GM12878 (cell line): Measurements from ENCODE around the gene KPNA4. TPM values are rescaled to one million over a fixed set of nuclear protein-coding genes. Genes with fewer than 3 reads are reported as not detected.

Experiments used
- ATAC-seq: fragments of 200-7000 bp; cut with Tn5 transposase; 3 replicates; pipeline ENCODE4 v1.9.1; 2020; ENCODE audit warnings: mild to moderate bottlenecking, moderate library complexity
- BruUV-seq: library from RNA; stranded (reverse); fragments of 400-500 nt; replicated peaks from 2 replicates; lab custom pipeline; 2021; lab: Mats Ljungman, UMichigan
- CTCF ChIA-PET: fragments of 300-600 bp; sonication (Branson Sonifier 250); formaldehyde crosslinking; extraction: SDS; loops from one replicate; lab custom pipeline; 2021; ENCODE audit warnings: inconsistent platforms; lab: Yijun Ruan, JAX
- POLR2A ChIA-PET: fragments of 350-600 bp; formaldehyde crosslinking; extraction: SDS; loops from one replicate; lab custom pipeline; 2021; ENCODE audit warnings: inconsistent platforms; lab: Charles Lee
- RAD21 ChIA-PET: fragments of 300-600 bp; sonication (Branson Sonifier 250); formaldehyde crosslinking; loops from one replicate; lab custom pipeline; 2023; ENCODE audit warnings: antibody characterized with exemption; ENCODE audit not compliant: unreplicated experiment; lab: Charles Lee
- SMC1A ChIA-PET: fragments of 300-600 bp; sonication (Branson Sonifier 250); formaldehyde crosslinking; loops from one replicate; lab custom pipeline; 2023; ENCODE audit not compliant: unreplicated experiment, uncharacterized antibody; lab: Charles Lee
- DNase-seq: peaks from one replicate; pipeline ENCODE4 v3.0.0-alpha.2; 2011; ENCODE audit warnings: low read depth, low spot score
- FAIRE-seq: peaks from 3 replicates; lab custom pipeline; 2011; peaks lifted over from hg19 to GRCh38; lab: Jason Lieb, UNC
- H2AFZ ChIP-seq: 2 replicates; pipeline ENCODE4 v1.6.0; 2011; ENCODE audit warnings: low read depth, low read length, control low read depth; ENCODE audit not compliant: control insufficient read depth
- H3K27ac ChIP-seq: 2 replicates; pipeline ENCODE4 v1.5.1; 2011; ENCODE audit warnings: control low read depth; ENCODE audit not compliant: control insufficient read depth, insufficient read depth
- H3K27me3 ChIP-seq, 2 experiments: replicated peaks in 1 of 2; 2 replicates each; pipeline versions ENCODE4 v1.6.0 to v1.6.1; 2011; ENCODE audit warnings: low read length in 1 of 2; ENCODE audit not compliant: control insufficient read depth in 2 of 2, insufficient read depth in 2 of 2
- H3K36me3 ChIP-seq, 2 experiments: 2 replicates each; pipeline ENCODE4 v1.5.1; 2011; ENCODE audit warnings: low read length in 1 of 2; ENCODE audit not compliant: control insufficient read depth in 2 of 2, insufficient read depth in 2 of 2
- H3K4me1 ChIP-seq: 2 replicates; pipeline ENCODE4 v1.6.1; 2011; ENCODE audit warnings: mild to moderate bottlenecking, low read length, moderate library complexity, mixed read lengths; ENCODE audit not compliant: control insufficient read depth, insufficient read depth
- H3K4me2 ChIP-seq: 2 replicates; pipeline ENCODE4 v1.6.0; 2011; ENCODE audit warnings: control low read depth; ENCODE audit not compliant: control insufficient read depth, insufficient read depth
- H3K4me3 ChIP-seq: fragments of 200-600 bp; sonication (generic); 2 replicates; pipeline ENCODE4 v1.5.1; 2016
- H3K79me2 ChIP-seq: 2 replicates; pipeline ENCODE4 v1.6.0; 2011; ENCODE audit warnings: low read length; ENCODE audit not compliant: control insufficient read depth, insufficient read depth
- H3K9ac ChIP-seq: 2 replicates; pipeline ENCODE4 v1.8.0; 2011; ENCODE audit warnings: low read length, control low read depth, mixed read lengths; ENCODE audit not compliant: control insufficient read depth, insufficient read depth
- H3K9me3 ChIP-seq: replicated peaks from 3 replicates; pipeline ENCODE4 v1.5.1; 2011; ENCODE audit warnings: mild to moderate bottlenecking, low read length; ENCODE audit not compliant: control insufficient read depth, insufficient read depth
- H4K20me1 ChIP-seq: 2 replicates; pipeline ENCODE4 v1.6.0; 2011; ENCODE audit not compliant: control insufficient read depth, insufficient read depth
- ASH2L ChIP-seq: fragments of 300-600, 200-600 bp; sonication (generic); IDR thresholded peaks from 2 replicates; pipeline ENCODE4 v1.6.1; 2017; ENCODE audit warnings: low read depth, mild to moderate bottlenecking, borderline replicate concordance
- ESRRA ChIP-seq: IDR thresholded peaks from 2 replicates; pipeline ENCODE4 v1.6.1; 2012; ENCODE audit warnings: mild to moderate bottlenecking, low read length, improper control_type of control experiment
- ETV6 ChIP-seq, 2 experiments: fragments of 450-650 bp in 1 of 2; IDR thresholded peaks in 1 of 2; conservative IDR thresholded peaks in 1 of 2; 2 replicates each; pipeline ENCODE4 v1.6.1; 2014; ENCODE audit warnings: antibody characterized with exemption in 1 of 2, borderline replicate concordance in 1 of 2, low read depth in 1 of 2, mild to moderate bottlenecking in 1 of 2, moderate library complexity in 1 of 2
- HDAC2 ChIP-seq: fragments of 200-600 bp; sonication (generic); IDR thresholded peaks from 2 replicates; pipeline ENCODE4 v1.6.1; 2017
- KLF5 ChIP-seq: fragments of 450-650 bp; IDR thresholded peaks from 2 replicates; pipeline ENCODE4 v1.6.1; 2014; ENCODE audit warnings: mild to moderate bottlenecking; ENCODE audit not compliant: partially characterized antibody
- MEF2B ChIP-seq: fragments of 450-650 bp; IDR thresholded peaks from 2 replicates; pipeline ENCODE4 v1.6.1; 2018; ENCODE audit warnings: mild to moderate bottlenecking, moderate library complexity; ENCODE audit not compliant: partially characterized antibody, poor library complexity, severe bottlenecking
- RELA ChIP-seq: fragments of 450-650 bp; IDR thresholded peaks from 2 replicates; pipeline ENCODE4 v1.8.0; 2014; ENCODE audit warnings: borderline replicate concordance; ENCODE audit not compliant: partially characterized antibody
- SIX5 ChIP-seq: IDR thresholded peaks from 2 replicates; pipeline ENCODE4 v1.6.1; 2011; ENCODE audit warnings: mild to moderate bottlenecking, low read depth, low read length, moderate library complexity; ENCODE audit not compliant: severe bottlenecking
- SP1 ChIP-seq: IDR thresholded peaks from one replicate; pipeline ENCODE4 v1.6.1; 2011; ENCODE audit warnings: low read depth, low read length
- SUPT20H ChIP-seq: IDR thresholded peaks from 2 replicates; pipeline ENCODE4 v1.6.1; 2011; ENCODE audit warnings: low read depth, mild to moderate bottlenecking, low read length, moderate library complexity, borderline replicate concordance; ENCODE audit not compliant: control insufficient read depth
- TCF7 ChIP-seq: IDR thresholded peaks from 2 replicates; pipeline ENCODE4 v1.6.1; 2014; ENCODE audit warnings: antibody characterized with exemption, borderline replicate concordance
- ZNF207 ChIP-seq: fragments of 450-650 bp; IDR thresholded peaks from 2 replicates; pipeline ENCODE4 v1.6.1; 2014; ENCODE audit warnings: antibody characterized with exemption, mild to moderate bottlenecking, borderline replicate concordance
- ZNF687 ChIP-seq: fragments of 450-650 bp; IDR thresholded peaks from 2 replicates; pipeline ENCODE4 v1.6.1; 2017; ENCODE audit warnings: mild to moderate bottlenecking, moderate library complexity
- WGBS: methylation state at CpG from one replicate; pipeline ENCODE4 v1.1.6; 2016; ENCODE audit warnings: low lambda C conversion rate; ENCODE audit not compliant: insufficient replicate concordance, insufficient coverage; ENCODE audit errors: missing lambda C conversion rate; 5-methylcytosine and 5-hydroxymethylcytosine counted together
- in situ Hi-C: fragments of 300-500 bp; cut with MboI; formaldehyde crosslinking; loops from 9 replicates; pipeline ENCODE4 v1.14.3; 2018; ENCODE audit warnings: mixed read lengths
- intact Hi-C: fragments of 100-400 bp; cut with micrococcal nuclease; formaldehyde crosslinking; loops from one replicate; pipeline ENCODE4 v1.14.2; 2022; ENCODE audit not compliant: unreplicated experiment
- polyA plus RNA-seq, 11 experiments: library from polyadenylated mRNA; depleted of rRNA in 4 of 11; unstranded in 6 of 11; stranded (reverse) in 5 of 11; fragments of >200 nt; fragmentation: Nextera tagmentation in 4 of 11; fragmentation: Illumina TruSeq in 1 of 11; extraction: Ambion mirVana in 4 of 11; extraction: Trizol in 1 of 11; gene quantifications; 1 replicate in 1 of 11; 2 replicates in 10 of 11; pipeline versions ENCODE4 v1.2.1 to v1.2.3, GENCODE V29; 2011 to 2016; ENCODE audit warnings: inconsistent platforms in 2 of 11, missing spikeins in 2 of 11, low read depth in 1 of 11
- total RNA-seq, 4 experiments: library from RNA; depleted of rRNA in 3 of 4; stranded (reverse); fragments of >200 nt in 3 of 4; fragmentation: Illumina TruSeq in 1 of 4; extraction: Trizol in 1 of 4; gene quantifications; 2 replicates each; pipeline versions ENCODE4 v1.2.1 to v1.2.3, GENCODE V29; 2013 to 2021
- TF ChIP-seq, protein P1 (sequence below): fragments of 450-650 bp; IDR thresholded peaks from 2 replicates; pipeline ENCODE4 v1.6.1; 2017; ENCODE audit warnings: mild to moderate bottlenecking
- TF ChIP-seq, protein P2 (sequence below): fragments of 150-350 bp; IDR thresholded peaks from 2 replicates; pipeline ENCODE4 v1.6.1; 2016; ENCODE audit warnings: low read depth, low read length

KPNA4 gene
- total and polyA plus RNA-seq, 10 of the 15 experiments (the other 5 are each of a cell fraction or from before 2014, with no cell fraction given): 9.9 to 40.6 (median 18.1) TPM

DNA sequence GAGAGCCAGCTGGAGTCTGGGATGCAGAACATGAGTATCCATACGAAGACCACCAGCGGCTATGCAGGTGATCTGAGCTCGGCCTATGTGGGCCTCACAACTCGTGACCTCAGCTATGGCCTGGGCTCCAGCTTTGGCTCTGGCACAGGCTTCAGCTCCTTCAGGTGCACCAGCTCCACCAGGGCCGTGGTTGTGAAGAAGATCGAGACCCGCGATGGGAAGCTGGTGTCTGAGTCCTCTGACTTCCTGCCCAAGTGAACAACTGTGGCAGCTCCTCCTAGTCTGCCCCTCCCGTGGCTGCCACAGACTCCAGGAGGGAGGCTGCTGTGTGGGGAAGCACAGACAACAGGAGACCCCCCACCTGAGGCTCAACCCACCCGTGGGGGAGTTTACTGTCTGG, 3.6 kb upstream of the KPNA4 start:
- WGBS: 83% methylated on average over 10 of the region's 10 CpGs
- BruUV-seq: no TSS peak
- Histone ChIP-seq H3K4me2 (no peak overlapping the region), H3K27ac (no peak overlapping the region), H2AFZ (no peak overlapping the region), H3K79me2 (peaks cover 20% of the 10 kb centered on the region), H3K9me3 (no peaks in the 10 kb centered on the region; the same call in 2 of the 3 replicates), H4K20me1 (no peaks in the 10 kb centered on the region), H3K4me3 (no peak overlapping the region), H3K4me1 (no peaks in the 10 kb centered on the region), H3K9ac (no peak overlapping the region), H3K36me3 (no peaks in the 10 kb centered on the region), H3K27me3 (no peaks in the 10 kb centered on the region)
- in situ Hi-C loops (loop anchor here (10.0 kb wide), 1 partner anchor 656 kb away; the partner anchor contains the start of gene NMD3), intact Hi-C loops (no loop called here)
- FAIRE-seq (no peak), ATAC-seq (no peak), DNase-seq (no peak)
- RAD21 ChIA-PET: interaction anchor here (0.7 to 1.0 kb wide), 2 partner anchors 8 to 536 kb away, joined by 3 to 5 read pairs; no protein-coding TSS in a partner anchor
- SMC1A ChIA-PET: interaction anchor here (1.4 kb wide), 1 partner anchor 16 kb away, joined by 3 read pairs; no protein-coding TSS in a partner anchor
- CTCF ChIA-PET: interaction anchor here (1.0 to 1.4 kb wide), 3 partner anchors 8 to 103 kb away, joined by 3 to 5 read pairs (median 3); no protein-coding TSS in a partner anchor
- POLR2A ChIA-PET: interaction anchor here (1.2 kb wide), 1 partner anchor 12 kb away, joined by 4 read pairs; no protein-coding TSS in a partner anchor
- TF ChIP-seq ESRRA (no peak), ZNF207 (no peak), HDAC2 (no peak), ETV6 (conservative IDR thresholded peaks at IDR 0.05 in 1 of 2, IDR thresholded peaks at IDR 0.05 in 1 of 2; ENCODE audit: borderline replicate concordance in 1 of 2, low read depth in 1 of 2) (no peak), SIX5 (no peak), RELA (no peak), ZNF687 (no peak), SUPT20H (no peak), KLF5 (no peak), ASH2L (no peak), SP1 (no peak), TCF7 (no peak), MEF2B (no peak)
- TF ChIP-seq, protein P1, sequence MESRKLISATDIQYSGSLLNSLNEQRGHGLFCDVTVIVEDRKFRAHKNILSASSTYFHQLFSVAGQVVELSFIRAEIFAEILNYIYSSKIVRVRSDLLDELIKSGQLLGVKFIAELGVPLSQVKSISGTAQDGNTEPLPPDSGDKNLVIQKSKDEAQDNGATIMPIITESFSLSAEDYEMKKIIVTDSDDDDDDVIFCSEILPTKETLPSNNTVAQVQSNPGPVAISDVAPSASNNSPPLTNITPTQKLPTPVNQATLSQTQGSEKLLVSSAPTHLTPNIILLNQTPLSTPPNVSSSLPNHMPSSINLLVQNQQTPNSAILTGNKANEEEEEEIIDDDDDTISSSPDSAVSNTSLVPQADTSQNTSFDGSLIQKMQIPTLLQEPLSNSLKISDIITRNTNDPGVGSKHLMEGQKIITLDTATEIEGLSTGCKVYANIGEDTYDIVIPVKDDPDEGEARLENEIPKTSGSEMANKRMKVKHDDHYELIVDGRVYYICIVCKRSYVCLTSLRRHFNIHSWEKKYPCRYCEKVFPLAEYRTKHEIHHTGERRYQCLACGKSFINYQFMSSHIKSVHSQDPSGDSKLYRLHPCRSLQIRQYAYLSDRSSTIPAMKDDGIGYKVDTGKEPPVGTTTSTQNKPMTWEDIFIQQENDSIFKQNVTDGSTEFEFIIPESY: no peak
- TF ChIP-seq, protein P2, sequence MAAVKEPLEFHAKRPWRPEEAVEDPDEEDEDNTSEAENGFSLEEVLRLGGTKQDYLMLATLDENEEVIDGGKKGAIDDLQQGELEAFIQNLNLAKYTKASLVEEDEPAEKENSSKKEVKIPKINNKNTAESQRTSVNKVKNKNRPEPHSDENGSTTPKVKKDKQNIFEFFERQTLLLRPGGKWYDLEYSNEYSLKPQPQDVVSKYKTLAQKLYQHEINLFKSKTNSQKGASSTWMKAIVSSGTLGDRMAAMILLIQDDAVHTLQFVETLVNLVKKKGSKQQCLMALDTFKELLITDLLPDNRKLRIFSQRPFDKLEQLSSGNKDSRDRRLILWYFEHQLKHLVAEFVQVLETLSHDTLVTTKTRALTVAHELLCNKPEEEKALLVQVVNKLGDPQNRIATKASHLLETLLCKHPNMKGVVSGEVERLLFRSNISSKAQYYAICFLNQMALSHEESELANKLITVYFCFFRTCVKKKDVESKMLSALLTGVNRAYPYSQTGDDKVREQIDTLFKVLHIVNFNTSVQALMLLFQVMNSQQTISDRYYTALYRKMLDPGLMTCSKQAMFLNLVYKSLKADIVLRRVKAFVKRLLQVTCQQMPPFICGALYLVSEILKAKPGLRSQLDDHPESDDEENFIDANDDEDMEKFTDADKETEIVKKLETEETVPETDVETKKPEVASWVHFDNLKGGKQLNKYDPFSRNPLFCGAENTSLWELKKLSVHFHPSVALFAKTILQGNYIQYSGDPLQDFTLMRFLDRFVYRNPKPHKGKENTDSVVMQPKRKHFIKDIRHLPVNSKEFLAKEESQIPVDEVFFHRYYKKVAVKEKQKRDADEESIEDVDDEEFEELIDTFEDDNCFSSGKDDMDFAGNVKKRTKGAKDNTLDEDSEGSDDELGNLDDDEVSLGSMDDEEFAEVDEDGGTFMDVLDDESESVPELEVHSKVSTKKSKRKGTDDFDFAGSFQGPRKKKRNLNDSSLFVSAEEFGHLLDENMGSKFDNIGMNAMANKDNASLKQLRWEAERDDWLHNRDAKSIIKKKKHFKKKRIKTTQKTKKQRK: no peak
